Measurements from ENCODE around the gene CORT.
"Not testable (repeated sequence)": the region's sequence is repeated elsewhere in the genome, so short reads cannot be mapped to it uniquely, and the experiment has no call there.

Gene CORT

DNA sequence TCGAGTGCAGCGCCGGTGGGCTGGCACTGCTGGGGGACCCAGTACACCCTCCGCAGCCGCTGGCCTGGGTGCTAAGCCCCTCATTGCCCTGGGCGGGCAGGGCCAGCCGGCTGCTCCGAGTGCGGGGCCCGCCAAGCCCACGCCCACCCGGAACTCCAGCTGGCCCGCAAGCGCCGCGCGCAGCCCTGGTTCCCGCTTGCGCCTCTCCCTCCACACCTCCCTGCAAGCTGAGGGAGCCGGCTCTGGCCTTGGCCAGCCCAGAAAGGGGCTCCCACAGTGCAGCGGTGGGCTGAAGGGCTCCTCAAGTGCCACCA lies 23.3 kb upstream of the CORT start:
- H2BK5ac ChIP-seq (ENCODE audit: low read depth, low read length, poor library complexity); H2AFZ ChIP-seq (ENCODE audit: insufficient read depth, low read length, poor library complexity): not testable (repeated sequence)
- WGBS (ENCODE audit: extremely low coverage, insufficient coverage, insufficient read length), result no CpG with 5 or more reads among the region's 21 CpGs

GRCh38 chr1:10428984-10429383 lies 20.8 kb upstream of the CORT start:
- Histone ChIP-seq H4K8ac (ENCODE audit: low read depth, low read length) (no peak overlapping the region), H3K4me3 (ENCODE audit: low read depth, low read length) (no peak overlapping the region), H3K4ac (ENCODE audit: low read depth, low read length) (no peak overlapping the region), H3K36me3 (ENCODE audit: control insufficient read depth in 1 of 2, insufficient read depth in 2 of 2, low read length in 2 of 2) (no peaks in the 10 kb centered on the region), H3K14ac (ENCODE audit: low read length) (no peak overlapping the region), H3K18ac (ENCODE audit: low read length) (no peak overlapping the region), H2AFZ (ENCODE audit: insufficient read depth, low read length, poor library complexity) (no peak overlapping the region), H3K9ac (ENCODE audit: low read length) (no peak overlapping the region), H3K4me1 (ENCODE audit: control insufficient read depth in 1 of 2, insufficient read depth in 2 of 2, low read length in 2 of 2) (peaks cover 3 to 6% of the 10 kb centered on the region in 2 experiments), H2BK120ac (ENCODE audit: insufficient read depth, low read length, poor library complexity) (no peak overlapping the region), H3K79me1 (ENCODE audit: low read length) (peaks cover 7% of the 10 kb centered on the region), H3K4me2 (ENCODE audit: low read length) (no peak overlapping the region), H3K23ac (ENCODE audit: low read length) (no peak overlapping the region), H2BK5ac (ENCODE audit: low read depth, low read length, poor library complexity) (no peak overlapping the region), H3K9me3 (ENCODE audit: insufficient read depth, low read depth, low read length) (no peaks in the 10 kb centered on the region), H4K91ac (ENCODE audit: low read depth, low read length) (no peak overlapping the region), H3K27me3 (ENCODE audit: insufficient read depth, low read length) (no peaks in the 10 kb centered on the region), H3K27ac (ENCODE audit: low read depth, low read length) (no peak overlapping the region), H3K79me2 (ENCODE audit: control insufficient read depth, insufficient read depth, low read length, poor library complexity) (no peaks in the 10 kb centered on the region), H2BK12ac (ENCODE audit: low read length) (no peak overlapping the region), H4K12ac (ENCODE audit: low read depth, low read length) (no peak overlapping the region), H2AK5ac (ENCODE audit: low read length) (peak overlapping the region; percentile 22)
- WGBS (ENCODE audit: extremely low coverage, insufficient coverage, insufficient read length), result no CpG with 5 or more reads among the region's 5 CpGs
- DNase-seq, result no peak

More for the DNA sequence above, 23.3 kb upstream of the CORT start:
- H3K23ac ChIP-seq (ENCODE audit: low read length); H4K8ac ChIP-seq (ENCODE audit: low read depth, low read length); H3K4me3 ChIP-seq (ENCODE audit: low read depth, low read length); H4K12ac ChIP-seq (ENCODE audit: low read depth, low read length); H3K4me2 ChIP-seq (ENCODE audit: low read length); H3K4ac ChIP-seq (ENCODE audit: low read depth, low read length); H3K79me1 ChIP-seq (ENCODE audit: low read length); H3K4me1 ChIP-seq (ENCODE audit: control insufficient read depth in 1 of 2, insufficient read depth in 2 of 2, low read length in 2 of 2); H3K79me2 ChIP-seq (ENCODE audit: control insufficient read depth, insufficient read depth, low read length, poor library complexity); H3K27me3 ChIP-seq (ENCODE audit: insufficient read depth, low read length); DNase-seq; H4K91ac ChIP-seq (ENCODE audit: low read depth, low read length); H2AK5ac ChIP-seq (ENCODE audit: low read length); H3K14ac ChIP-seq (ENCODE audit: low read length); H3K9me3 ChIP-seq (ENCODE audit: insufficient read depth, low read depth, low read length); H3K18ac ChIP-seq (ENCODE audit: low read length); H3K36me3 ChIP-seq (ENCODE audit: control insufficient read depth in 1 of 2, insufficient read depth in 2 of 2, low read length in 2 of 2); H3K27ac ChIP-seq (ENCODE audit: low read depth, low read length); H3K9ac ChIP-seq (ENCODE audit: low read length); H2BK12ac ChIP-seq (ENCODE audit: low read length); H2BK120ac ChIP-seq (ENCODE audit: insufficient read depth, low read length, poor library complexity): not testable (repeated sequence)

DNA sequence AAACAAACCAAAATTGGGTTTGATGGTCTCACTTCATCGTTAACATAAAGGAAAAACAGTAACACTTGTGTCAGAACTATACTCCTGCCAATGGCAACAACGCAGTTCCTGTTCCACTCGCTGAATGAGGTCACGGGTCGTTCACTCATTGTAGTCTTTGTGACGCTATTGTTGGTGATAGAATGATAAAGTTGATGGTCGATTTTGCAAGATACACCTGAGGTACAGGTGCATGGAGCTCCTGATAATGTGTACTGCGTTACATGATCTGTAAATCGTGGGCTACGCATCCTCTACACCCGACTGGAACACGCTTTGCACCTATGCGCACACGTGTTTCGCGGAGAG lies 20.0 kb upstream of the CORT start:
- Histone ChIP-seq H2BK5ac (ENCODE audit: low read depth, low read length, poor library complexity) (no peak overlapping the region), H2AK5ac (ENCODE audit: low read length) (no peak overlapping the region), H4K12ac (ENCODE audit: low read depth, low read length) (no peak overlapping the region), H2AFZ (ENCODE audit: insufficient read depth, low read length, poor library complexity) (peak overlapping the region; percentile 12), H3K79me2 (ENCODE audit: control insufficient read depth, insufficient read depth, low read length, poor library complexity) (no peaks in the 10 kb centered on the region), H3K4me1 (ENCODE audit: control insufficient read depth in 1 of 2, insufficient read depth in 2 of 2, low read length in 2 of 2) (peaks cover 3 to 6% of the 10 kb centered on the region in 2 experiments), H2BK12ac (ENCODE audit: low read length) (no peak overlapping the region), H4K8ac (ENCODE audit: low read depth, low read length) (peak overlapping the region; percentile 33), H3K27ac (ENCODE audit: low read depth, low read length) (no peak overlapping the region), H3K4ac (ENCODE audit: low read depth, low read length) (no peak overlapping the region), H3K4me2 (ENCODE audit: low read length) (peak overlapping the region; percentile 81), H3K18ac (ENCODE audit: low read length) (no peak overlapping the region), H3K27me3 (ENCODE audit: insufficient read depth, low read length) (no peaks in the 10 kb centered on the region), H3K23ac (ENCODE audit: low read length) (no peak overlapping the region), H3K9ac (ENCODE audit: low read length) (peak overlapping the region; percentile 70), H3K36me3 (ENCODE audit: control insufficient read depth in 1 of 2, insufficient read depth in 2 of 2, low read length in 2 of 2) (no peaks in the 10 kb centered on the region), H4K91ac (ENCODE audit: low read depth, low read length) (no peak overlapping the region), H3K79me1 (ENCODE audit: low read length) (peaks cover 7% of the 10 kb centered on the region), H3K9me3 (ENCODE audit: insufficient read depth, low read depth, low read length) (no peaks in the 10 kb centered on the region), H3K14ac (ENCODE audit: low read length) (no peak overlapping the region), H2BK120ac (ENCODE audit: insufficient read depth, low read length, poor library complexity) (no peak overlapping the region), H3K4me3 (ENCODE audit: low read depth, low read length) (peak overlapping the region; percentile 76)
- WGBS (ENCODE audit: extremely low coverage, insufficient coverage, insufficient read length), result no CpG with 5 or more reads among the region's 16 CpGs
- no peak for DNase-seq

GRCh38 chr1:10430216-10431069 lies 19.4 kb upstream of the CORT start, which contains the start of gene CENPS:
CENPS (plus strand) TSS chr1:10430433; CDS start chr1:10430518, 85 bp downstream.
- H4K8ac ChIP-seq (ENCODE audit: low read depth, low read length), result peak within 1 kb of the TSS; percentile 89
- H3K9ac ChIP-seq (ENCODE audit: low read length), result peak within 1 kb of the TSS; percentile 75
- peak within 1 kb of the TSS; percentile 29 for H2BK12ac ChIP-seq (ENCODE audit: low read length)
- peaks cover 7% of the 10 kb centered on the region for H3K79me1 ChIP-seq (ENCODE audit: low read length)
- peak within 1 kb of the TSS; percentile 71 for H2BK120ac ChIP-seq (ENCODE audit: insufficient read depth, low read length, poor library complexity)
- H3K4ac ChIP-seq (ENCODE audit: low read depth, low read length), result peak within 1 kb of the TSS; percentile 22
- peaks cover 3 to 6% of the 10 kb centered on the region in 2 experiments for H3K4me1 ChIP-seq (ENCODE audit: control insufficient read depth in 1 of 2, insufficient read depth in 2 of 2, low read length in 2 of 2)
- peak within 1 kb of the TSS; percentile 81 for H3K4me2 ChIP-seq (ENCODE audit: low read length)
- DNase-seq, result peak; percentile 77 to 94
- no peaks in the 10 kb centered on the region for H3K79me2 ChIP-seq (ENCODE audit: control insufficient read depth, insufficient read depth, low read length, poor library complexity)
- H3K9me3 ChIP-seq (ENCODE audit: insufficient read depth, low read depth, low read length), result no peaks in the 10 kb centered on the region
- peak within 1 kb of the TSS; percentile 70 for H2BK5ac ChIP-seq (ENCODE audit: low read depth, low read length, poor library complexity)
- peak within 1 kb of the TSS; percentile 63 for H4K12ac ChIP-seq (ENCODE audit: low read depth, low read length)
- H3K36me3 ChIP-seq (ENCODE audit: control insufficient read depth in 1 of 2, insufficient read depth in 2 of 2, low read length in 2 of 2), result no peaks in the 10 kb centered on the region
- no peak within 1 kb of the TSS for H3K23ac ChIP-seq (ENCODE audit: low read length)
- WGBS (ENCODE audit: extremely low coverage, insufficient coverage, insufficient read length), result no CpG with 5 or more reads among the region's 95 CpGs
- peak within 1 kb of the TSS; percentile 73 for H3K18ac ChIP-seq (ENCODE audit: low read length)
- peak within 1 kb of the TSS; percentile 86 for H2AFZ ChIP-seq (ENCODE audit: insufficient read depth, low read length, poor library complexity)
- H2AK5ac ChIP-seq (ENCODE audit: low read length), result no peak within 1 kb of the TSS
- peak within 1 kb of the TSS; percentile 69 for H3K14ac ChIP-seq (ENCODE audit: low read length)
- no peaks in the 10 kb centered on the region for H3K27me3 ChIP-seq (ENCODE audit: insufficient read depth, low read length)
- peak within 1 kb of the TSS; percentile 65 for H3K27ac ChIP-seq (ENCODE audit: low read depth, low read length)
- peak within 1 kb of the TSS; percentile 87 for H4K91ac ChIP-seq (ENCODE audit: low read depth, low read length)
- H3K4me3 ChIP-seq (ENCODE audit: low read depth, low read length), result peak within 1 kb of the TSS; percentile 82
